ENCODE measurements around the gene BEST4.
A peak's percentile ranks its signal among the peaks of the same experiment; 100 is the strongest.
"Not testable (repeated sequence)": the region's sequence is repeated elsewhere in the genome, so short reads cannot be mapped to it uniquely, and the experiment has no call there.

BEST4 gene

DNA sequence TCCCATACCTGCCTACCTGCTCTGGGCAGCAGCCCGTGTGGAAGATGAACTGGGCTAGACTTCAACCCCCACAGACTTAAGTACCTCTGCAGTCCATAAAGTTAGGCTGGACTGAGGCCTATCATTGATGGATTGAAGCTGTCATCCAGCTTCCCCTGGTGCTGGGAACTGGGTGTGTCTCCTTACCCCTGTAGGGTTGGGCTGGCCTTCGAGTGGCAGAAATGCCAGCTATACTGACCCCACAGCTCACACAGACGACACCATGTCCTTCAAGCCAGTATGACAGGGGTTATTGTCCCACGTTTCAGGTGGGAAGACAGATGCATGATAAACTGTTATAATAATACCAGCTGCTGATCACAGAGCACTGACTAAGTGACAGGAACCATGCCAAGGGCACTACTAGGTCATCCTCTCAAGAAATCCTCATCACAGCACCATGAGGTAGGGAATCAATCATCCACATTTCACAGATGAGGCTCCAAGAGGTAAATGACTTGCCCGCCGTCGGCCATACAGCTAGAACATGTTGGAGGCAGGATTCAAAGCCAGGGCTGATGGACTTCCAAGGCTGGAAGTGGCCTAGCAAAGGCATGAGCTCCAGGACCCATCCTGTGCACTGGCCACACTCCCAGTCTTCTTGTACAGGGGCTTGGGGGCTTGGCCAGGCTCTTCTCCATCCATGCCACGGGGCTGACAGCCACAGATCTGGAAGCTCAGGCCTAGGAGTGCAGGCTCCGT lies at the start of gene BEST4:
Gene BEST4, minus strand, starts transcription at position 51 of the 741 bp plus-strand sequence. CDS start 465 bp downstream, outside the sequence.
- DNase-seq (ENCODE audit: low read depth) = no peak

GRCh38 chr1:44835738-44836675 lies 48.0 kb upstream of the BEST4 start:
- DNase-seq (ENCODE audit: low read depth) = peak; percentile 86

DNA sequence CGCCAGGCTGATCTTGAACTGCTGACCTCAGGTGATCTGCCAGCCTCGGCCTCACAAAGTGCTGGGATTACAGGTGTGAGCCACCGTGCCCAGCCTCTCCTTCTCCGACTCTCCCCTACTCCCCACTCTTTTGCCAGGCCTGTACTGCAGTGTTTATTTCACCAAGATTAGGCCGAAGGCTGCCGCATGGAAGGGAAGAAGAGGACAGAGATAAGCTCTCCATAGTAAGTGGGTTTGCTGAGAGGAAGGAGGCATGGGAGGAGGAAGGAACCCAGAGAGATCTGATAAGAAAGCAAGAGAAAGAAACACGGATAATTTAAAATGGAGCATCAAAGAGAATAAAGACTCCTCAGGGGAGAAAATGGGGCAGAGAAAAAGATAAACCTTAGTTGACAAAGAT lies 46.4 kb upstream of the BEST4 start:
- DNase-seq (ENCODE audit: low read depth) = no peak

DNA sequence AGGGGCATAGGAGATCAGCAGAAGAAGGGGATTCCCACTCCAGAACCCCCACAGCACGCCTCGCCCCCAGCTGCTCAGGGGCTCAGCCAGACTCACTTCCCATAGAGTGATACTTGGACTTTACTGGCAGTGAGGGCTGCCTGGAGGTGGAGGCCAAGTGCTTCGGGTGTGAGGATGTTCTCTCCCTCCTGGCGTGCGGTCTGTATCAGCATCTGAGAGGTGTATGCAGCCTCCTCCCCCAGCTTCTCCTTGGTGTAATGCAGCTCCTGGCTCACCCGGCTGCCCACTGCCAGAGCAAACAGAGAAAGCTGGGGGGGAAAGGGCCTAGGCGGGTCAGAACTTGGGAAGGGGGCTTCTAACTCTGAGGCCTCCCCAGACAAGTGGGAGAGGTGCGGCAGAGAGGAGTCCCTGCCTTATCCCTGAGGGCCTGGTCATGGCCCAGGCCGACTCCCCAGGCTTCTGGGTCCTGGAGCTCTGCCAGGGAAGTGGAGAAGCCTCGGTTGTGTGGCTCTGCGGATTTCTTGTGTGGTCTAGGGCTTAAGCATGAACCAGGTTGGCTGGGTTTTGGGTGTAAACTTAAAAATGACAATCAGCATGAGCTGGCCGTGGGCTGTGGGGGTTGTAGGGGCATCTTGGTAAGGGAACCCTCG lies 44.2 kb upstream of the BEST4 start:
- no peak for DNase-seq (ENCODE audit: low read depth)

DNA sequence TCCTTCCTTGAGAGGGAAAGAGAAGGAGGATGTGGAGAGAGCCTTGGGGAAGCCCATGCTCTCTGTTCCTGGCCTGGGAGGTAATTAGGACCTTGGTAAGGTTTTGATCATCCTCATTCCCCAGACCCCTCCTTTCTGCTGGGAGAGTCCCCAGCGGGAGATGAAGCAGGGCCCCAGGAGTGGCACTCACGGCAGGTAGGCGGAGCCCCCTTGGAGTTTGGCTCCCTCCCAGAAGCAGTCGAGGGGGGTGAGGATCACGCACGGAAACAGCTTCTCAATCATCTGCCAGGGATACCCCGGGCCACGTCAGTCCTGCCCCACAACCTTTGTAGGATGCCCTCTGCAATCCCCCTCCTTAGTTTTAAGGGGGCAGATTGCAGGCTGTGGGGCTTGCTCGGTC lies 43.5 kb upstream of the BEST4 start:
- no peak for DNase-seq (ENCODE audit: low read depth)

- DNase-seq (ENCODE audit: low read depth) = no peak
Observed at GRCh38 chr1:44830900-44831304, 42.9 kb upstream of the BEST4 start.

GRCh38 chr1:44829506-44830384 lies 41.8 kb upstream of the BEST4 start:
- no peak for DNase-seq (ENCODE audit: low read depth)

GRCh38 chr1:44828841-44829440 lies 41.0 kb upstream of the BEST4 start:
- no peak for DNase-seq (ENCODE audit: low read depth)

- DNase-seq (ENCODE audit: low read depth) = no peak
Observed at GRCh38 chr1:44828003-44828651, 40.2 kb upstream of the BEST4 start.

- DNase-seq (ENCODE audit: low read depth) = no peak
Observed at GRCh38 chr1:44827197-44828002, 39.4 kb upstream of the BEST4 start.

- no peak for DNase-seq (ENCODE audit: low read depth)
Observed at GRCh38 chr1:44826375-44827196, 38.6 kb upstream of the BEST4 start.

GRCh38 chr1:44824392-44824791 lies 36.4 kb upstream of the BEST4 start:
- not testable (repeated sequence) for DNase-seq (ENCODE audit: low read depth)

DNA sequence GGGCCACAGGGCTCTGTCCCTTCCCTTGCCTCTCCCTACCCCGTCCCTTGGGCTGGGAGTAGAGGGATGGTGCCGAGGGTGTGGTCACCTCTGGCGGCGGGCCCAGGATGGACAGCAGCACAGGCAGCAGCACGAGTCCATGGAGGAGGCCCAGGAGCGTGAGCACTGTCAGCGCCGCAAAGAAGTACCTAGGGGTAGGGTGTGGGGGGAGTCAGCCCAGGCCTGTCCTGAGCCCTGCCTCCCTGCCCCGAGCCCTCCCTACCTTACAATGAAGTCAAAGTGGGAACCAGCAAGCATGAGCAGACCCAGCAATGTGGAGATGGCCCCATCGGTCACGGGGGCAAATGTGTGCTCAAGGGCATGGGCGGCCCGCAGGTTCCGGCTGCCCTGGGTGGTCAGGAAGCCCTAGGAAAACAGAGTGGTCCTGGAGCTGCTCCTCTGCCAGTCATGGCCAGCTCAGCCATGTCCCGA lies 35.0 kb upstream of the BEST4 start:
- DNase-seq (ENCODE audit: low read depth) = no peak

DNA sequence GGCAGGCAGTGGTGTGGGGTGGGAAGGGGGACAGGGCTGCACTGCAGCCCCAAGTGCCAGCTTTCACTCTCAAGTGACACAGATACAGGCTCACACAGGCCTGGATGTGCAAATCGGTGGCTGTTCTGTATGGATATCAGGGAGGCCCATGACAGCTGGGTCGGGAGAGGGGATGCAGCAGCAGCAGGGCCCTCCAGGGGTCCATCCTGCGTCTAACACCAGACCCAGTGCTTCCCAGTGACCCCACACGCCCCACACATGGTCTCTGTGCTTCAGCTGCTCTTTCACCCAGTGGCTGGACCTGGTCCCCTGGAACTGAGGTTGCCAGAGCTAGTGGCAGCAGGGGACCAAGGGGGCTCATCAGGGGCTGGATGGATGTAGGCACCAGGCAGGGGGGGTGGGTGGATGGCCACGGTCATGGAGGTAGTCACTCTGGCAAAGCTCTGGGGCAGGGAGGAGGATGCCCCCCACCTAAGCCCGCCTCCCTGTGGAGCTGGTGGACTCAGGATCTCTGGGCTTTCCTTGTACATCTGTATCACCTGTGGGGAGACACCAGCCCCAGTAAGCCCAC lies 34.2 kb upstream of the BEST4 start:
- no peak for DNase-seq (ENCODE audit: low read depth)

DNA sequence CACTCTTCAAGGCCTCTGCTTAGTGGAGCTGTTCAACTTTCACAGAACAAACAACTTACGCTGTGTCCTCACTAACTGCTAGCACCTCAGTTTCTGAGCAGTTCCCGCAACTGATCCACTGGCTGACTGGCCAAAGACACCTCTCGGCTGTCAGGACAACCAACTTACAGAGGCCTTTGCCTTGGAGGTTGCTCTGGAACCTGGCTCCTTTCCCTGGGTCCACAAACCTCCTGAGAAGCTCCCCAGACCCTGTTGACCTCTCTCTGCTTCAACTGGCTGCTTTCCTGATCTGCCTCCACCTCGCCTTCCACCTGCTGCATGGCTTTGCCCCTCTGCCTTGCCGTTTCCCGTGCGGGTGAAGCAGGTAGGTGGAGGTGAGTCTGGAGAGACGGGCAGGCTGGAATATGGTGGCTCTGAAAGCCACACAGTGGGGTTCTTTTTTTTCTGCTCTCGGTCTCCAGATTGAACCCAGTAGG lies 33.3 kb upstream of the BEST4 start:
- DNase-seq (ENCODE audit: low read depth) = no peak

GRCh38 chr1:44820328-44821239 lies 32.6 kb upstream of the BEST4 start:
- DNase-seq (ENCODE audit: low read depth) = no peak
